Activated CD8-positive, alpha-beta memory T cell treated with anti-CD3 and anti-CD28 coated beads, Interleukin-2, amount 50 U/mL, for 1 hour (primary cell): ENCODE data around the gene MKRN1.
"Not testable (repeated sequence)": the region's sequence is repeated elsewhere in the genome, so short reads cannot be mapped to it uniquely, and the experiment has no call there.

Source experiments
- DNase-seq: peaks from one replicate; pipeline ENCODE4 v3.0.0-alpha.2; 2020; ENCODE audit errors: extremely low read depth

MKRN1 gene

GRCh38 chr7:140435252-140435895 lies 43.9 kb downstream of the MKRN1 start:
- DNase-seq: no peak

DNA sequence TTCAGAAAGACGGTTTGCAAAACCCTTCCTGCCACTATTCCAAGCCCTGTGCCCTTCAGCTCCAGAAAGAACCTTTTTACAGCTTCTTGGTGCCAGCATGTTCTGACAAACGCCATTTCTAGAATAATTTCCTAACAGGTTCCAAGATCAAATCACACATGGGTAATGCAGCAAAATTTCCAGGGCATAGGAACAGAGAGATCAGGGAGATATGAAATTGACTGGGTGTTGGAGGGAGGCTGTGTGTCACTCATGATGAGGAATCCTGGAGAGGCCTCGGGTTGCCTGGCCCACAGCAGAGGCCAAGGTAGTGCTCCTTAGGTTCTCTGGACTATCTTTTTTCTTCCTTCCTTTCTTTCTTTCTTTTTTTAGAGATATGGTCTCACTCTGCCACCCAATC lies 45.9 kb downstream of the MKRN1 start:
- DNase-seq: no peak

DNA sequence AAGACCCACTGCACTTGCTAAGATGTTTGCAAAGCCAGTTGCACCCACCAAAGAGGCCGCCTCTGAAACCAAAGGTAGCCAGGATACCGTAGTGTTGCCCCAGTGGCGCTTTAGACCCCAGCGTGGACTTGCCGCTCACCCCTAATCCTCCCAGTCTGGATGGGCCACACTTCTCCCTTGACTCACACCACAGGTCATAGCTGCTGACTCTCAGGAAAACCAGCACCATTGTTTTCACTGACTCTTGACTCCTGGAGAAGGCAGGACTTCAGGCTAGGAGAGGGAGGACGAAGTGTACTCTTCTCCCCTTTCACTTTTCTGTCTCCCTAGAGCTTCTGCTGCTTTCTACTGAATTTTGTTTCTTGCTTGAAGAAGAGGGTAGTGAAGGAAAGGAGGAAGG lies 53.2 kb downstream of the MKRN1 start:
- no peak for DNase-seq

GRCh38 chr7:140425718-140426117 lies 53.6 kb downstream of the MKRN1 start:
- no peak for DNase-seq

- no peak for DNase-seq
Measured at GRCh38 chr7:140423501-140423900, 55.8 kb downstream of the MKRN1 start.

DNA sequence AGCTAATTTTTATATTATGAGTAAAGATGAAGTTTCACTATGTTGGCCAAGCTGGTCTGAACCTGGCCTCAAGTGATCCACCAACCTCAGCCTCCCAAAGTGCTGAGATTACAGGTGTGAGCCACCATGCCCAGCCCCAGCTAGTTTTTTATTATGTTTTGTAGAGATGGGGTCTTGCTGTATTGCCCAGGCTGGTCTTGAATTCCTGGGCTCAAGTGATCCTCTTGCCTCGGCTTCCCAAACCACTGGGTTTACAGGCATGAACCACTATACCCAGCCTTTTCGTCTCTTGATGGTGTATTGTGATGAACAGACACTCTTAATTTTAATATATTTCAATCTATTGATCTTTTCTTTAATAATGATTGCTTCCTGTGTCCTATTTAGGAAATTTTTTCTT lies 57.8 kb downstream of the MKRN1 start:
- DNase-seq: no peak

DNA sequence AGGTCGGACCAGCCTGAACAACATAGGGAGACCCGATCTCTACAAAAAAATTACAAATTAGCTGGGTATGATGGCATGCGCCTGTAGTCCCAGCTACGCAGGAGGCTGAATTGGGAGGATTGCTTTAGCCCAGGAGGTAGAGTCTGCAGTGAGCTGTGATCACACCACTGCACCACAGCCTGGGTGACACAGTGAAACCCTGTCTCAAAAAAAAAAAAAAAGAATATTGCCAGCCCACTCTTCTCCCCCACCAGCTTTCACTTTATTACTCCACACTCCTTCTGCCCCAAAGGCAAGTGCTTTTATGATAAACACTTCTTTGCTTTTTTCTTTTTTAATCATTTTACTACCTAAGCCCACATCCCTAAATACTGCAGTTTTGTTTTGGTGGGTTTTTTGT lies 60.7 kb downstream of the MKRN1 start:
- DNase-seq: no peak

- DNase-seq: not testable (repeated sequence)
Measured at GRCh38 chr7:140418156-140418472, 61.2 kb downstream of the MKRN1 start.

GRCh38 chr7:140417456-140418155 lies 61.7 kb downstream of the MKRN1 start:
- DNase-seq: no peak

GRCh38 chr7:140416560-140416959 lies 62.7 kb downstream of the MKRN1 start:
- DNase-seq: no peak

DNA sequence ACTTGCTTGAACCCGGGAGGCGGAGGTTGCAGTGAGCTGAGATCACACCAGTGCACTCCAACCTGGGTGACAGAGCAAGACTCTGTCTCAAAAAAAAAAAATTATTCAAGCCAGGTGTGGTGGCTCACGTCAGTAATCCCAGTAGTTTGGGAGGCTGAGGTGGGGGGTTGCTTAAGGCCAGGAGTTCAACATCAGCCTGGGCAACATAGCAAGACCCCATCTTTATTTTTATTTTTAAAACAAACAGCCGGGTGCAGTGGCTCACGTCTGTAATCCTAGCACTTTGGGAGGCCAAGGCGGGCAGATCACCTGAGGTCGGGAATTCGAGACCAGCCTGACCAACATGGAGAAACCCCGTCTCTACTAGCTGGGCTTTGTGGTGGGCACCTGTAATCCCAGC lies 63.5 kb downstream of the MKRN1 start:
- DNase-seq: not testable (repeated sequence)

DNA sequence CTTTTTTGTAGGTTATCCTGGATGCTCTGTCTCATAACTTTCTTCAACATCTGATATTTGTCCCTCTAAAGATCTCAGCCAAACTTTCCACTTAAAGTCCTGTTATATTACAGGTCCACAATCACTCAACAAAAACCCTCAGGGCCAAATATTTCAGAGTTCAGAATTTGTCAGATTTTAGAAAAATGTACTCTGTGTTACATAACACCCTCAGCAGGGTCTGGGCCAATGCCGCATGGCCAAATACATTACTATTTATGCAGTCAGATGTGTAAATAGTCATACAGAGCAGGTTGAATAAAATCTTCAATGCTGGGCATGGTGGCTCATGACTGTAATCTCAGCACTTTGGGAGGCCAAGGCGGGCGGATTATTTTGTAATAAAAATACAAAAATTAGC lies 63.9 kb downstream of the MKRN1 start:
- DNase-seq: no peak

DNA sequence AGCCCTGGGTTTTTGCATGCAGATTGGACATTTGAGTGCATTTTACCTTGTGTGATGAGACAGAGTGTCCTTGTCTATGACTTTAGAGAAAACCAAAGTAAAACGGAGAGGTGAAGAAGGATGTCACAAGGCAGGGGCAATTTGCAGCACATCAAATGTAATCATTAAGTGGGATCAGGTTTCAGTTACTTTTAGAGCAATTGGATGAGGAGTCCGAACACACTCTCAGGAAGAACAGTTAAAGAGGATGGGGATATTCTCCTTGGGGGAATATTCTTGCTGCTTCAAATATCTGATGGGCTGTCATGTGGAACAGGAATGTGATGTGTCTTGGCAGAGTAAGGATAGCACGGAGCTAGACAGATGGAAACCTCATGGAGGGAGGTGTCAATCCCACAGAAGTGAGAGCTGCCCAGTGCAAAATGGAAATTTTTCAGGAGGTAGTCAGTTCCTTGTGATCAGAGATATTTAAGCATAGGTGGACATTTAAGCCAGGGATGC lies 74.7 kb downstream of the MKRN1 start:
- DNase-seq: no peak

DNA sequence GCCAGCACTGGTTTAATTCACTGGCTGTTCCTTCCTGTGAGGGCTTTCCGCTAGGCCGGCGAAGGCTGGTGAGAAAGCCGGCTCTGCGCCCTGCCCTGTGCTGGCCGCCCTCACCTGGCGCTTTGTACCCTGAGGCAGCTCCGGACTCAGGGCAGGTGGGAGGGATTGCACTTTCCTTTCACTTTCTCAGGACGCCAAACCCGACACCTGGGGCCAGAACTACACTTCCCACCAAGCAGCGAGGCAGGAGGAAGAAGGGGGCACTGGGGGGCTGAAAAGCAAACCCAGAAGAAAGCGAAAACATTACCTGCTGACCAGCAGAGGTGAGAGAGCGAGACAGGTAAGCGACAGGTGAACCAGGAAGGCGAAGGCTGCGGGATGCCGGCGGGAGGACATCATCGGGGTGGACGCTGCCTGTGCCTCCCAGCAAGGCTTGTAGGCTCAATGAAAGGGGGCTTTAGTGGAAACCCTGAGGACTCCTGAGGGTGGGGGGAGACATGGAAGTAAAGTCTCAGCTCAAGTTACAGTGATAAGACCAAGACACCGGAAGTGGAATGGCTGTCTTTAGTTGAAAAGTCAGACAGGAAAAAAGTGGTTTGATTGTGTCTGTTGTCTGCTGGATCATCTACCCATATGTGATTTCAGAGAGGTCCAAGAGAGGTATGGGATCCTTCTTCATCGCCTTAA lies 75.3 kb downstream of the MKRN1 start, which contains the start of gene RAB19:
RAB19 (plus strand) TSS at position 181 of the 687 bp plus-strand sequence. CDS start 3,589 bp downstream, outside the sequence.
- DNase-seq: no peak
